HL-60 (cell line): ENCODE measurements around the gene BMX.

Experiments used
- CTCF ChIP-seq: IDR thresholded peaks from one replicate; pipeline ENCODE4 v1.5.1; 2011; ENCODE audit warnings: low read length, control low read depth, inconsistent platforms; ENCODE audit not compliant: insufficient read depth
- REST ChIP-seq: IDR thresholded peaks from 2 replicates; pipeline ENCODE4 v1.6.1; 2012; ENCODE audit warnings: low read depth; ENCODE audit not compliant: insufficient replicate concordance
- SPI1 ChIP-seq: IDR thresholded peaks from 2 replicates; pipeline ENCODE4 v1.6.1; 2012; ENCODE audit warnings: low read depth, mild to moderate bottlenecking, borderline replicate concordance

GRCh38 chrX:15500497-15500966, at the start of gene BMX:
- TF ChIP-seq CTCF (no peak), SPI1 (no peak), REST (no peak)
